IPS DF 19.7 (cell line): ENCODE data around the gene MICAL2.

Experiments used
- DNase-seq: peaks from one replicate; pipeline ENCODE4 v3.0.0-alpha.2; 2013; ENCODE audit warnings: low read depth, low spot score

Gene MICAL2

GRCh38 chr11:12117200-12117599 is 6.8 kb downstream of the MICAL2 start:
- no peak for DNase-seq

DNA sequence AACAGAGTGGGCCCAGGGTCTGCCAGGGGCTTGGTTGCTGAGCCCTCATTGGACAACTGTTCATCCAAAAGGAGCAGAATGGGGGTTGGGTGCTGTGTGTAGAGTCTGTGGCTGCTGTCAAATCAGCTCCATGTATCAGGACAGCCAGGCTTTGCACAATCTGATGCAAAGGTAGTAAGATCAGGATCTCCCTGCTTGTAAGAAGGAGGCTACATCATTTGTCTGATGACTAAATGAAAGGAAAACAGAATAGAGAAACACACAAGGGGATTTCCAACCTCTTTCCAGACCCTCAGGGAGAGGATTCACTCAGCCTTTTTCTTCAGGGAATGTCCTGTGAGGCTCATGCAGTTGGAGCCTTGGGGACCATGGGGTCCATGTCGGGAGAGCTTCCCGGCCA is 7.2 kb downstream of the MICAL2 start:
- DNase-seq, result no peak

- DNase-seq, result no peak
Observed at GRCh38 chr11:12118949-12119348, 8.6 kb downstream of the MICAL2 start.

DNA sequence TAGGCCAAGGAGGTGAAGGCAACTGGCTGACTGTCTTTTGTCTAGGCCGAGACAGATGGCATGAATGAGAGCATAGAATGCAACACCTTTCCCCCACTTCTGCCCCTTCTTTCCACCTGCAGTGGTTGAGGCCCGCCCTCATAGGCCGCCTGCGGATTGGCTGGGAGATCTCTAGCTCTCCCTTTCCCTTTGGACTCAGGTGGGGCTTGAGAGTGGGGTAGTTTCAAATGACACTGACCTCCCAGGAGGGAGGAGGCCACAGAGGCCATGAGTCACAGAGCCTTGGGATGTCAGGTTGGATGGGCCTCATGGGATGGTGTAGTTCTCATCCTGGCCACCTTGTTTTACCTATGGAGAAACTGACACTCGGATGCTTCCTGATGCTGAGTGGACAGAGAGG is 9.1 kb downstream of the MICAL2 start:
- DNase-seq, result no peak

- DNase-seq, result no peak
Observed at GRCh38 chr11:12120031-12121008, 9.9 kb downstream of the MICAL2 start.

GRCh38 chr11:12121011-12121410 is 10.6 kb downstream of the MICAL2 start:
- DNase-seq, result no peak

DNA sequence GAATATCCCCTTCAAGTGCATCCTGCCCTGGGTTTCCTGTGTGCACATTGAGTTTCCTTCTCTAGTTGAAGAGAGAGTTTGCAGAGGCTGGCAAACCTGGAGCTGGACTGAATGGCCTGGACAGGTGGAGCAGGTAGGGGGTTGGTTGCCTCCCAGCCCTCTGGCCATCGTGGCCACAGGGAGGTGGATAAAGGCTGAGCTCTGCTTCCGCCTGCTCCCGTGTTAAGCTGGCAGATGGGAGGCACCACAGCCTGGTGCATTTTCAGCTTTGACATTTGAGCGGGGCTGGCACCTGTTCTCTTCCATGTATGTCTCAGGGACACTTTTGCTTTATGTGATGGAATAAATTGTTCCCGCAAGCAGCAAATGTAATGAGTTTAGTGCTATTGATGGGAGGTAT is 11.1 kb downstream of the MICAL2 start:
- no peak for DNase-seq

- DNase-seq, result no peak
Observed at GRCh38 chr11:12122083-12122482, 11.7 kb downstream of the MICAL2 start.

- DNase-seq, result no peak
Observed at GRCh38 chr11:12123273-12123672, 12.9 kb downstream of the MICAL2 start.

DNA sequence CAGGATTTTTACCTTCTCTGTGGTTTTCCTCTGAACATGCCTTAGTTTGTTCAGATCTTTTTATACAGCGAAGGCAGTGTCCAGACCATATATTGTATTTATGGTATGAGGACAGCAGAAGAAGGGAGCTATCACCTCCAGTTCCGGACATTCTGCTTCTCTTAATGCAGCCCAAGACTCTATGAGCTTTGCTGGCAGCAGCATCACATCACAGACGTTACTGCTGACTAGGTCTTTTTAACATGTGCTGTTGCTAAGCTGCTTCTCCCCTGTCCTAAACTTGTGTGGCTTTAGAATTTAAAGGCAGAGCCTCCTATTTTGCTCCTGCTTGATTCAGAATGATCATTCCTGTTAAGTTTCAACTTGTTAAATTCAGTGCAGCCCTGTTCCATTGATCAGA is 13.4 kb downstream of the MICAL2 start:
- no peak for DNase-seq

- no peak for DNase-seq
Observed at GRCh38 chr11:12124306-12124705, 13.9 kb downstream of the MICAL2 start.

- DNase-seq, result no peak
Observed at GRCh38 chr11:12125609-12126149, 15.3 kb downstream of the MICAL2 start.

- no peak for DNase-seq
Observed at GRCh38 chr11:12126344-12127019, 16.1 kb downstream of the MICAL2 start.

- DNase-seq, result no peak
Observed at GRCh38 chr11:12127206-12127898, 17.0 kb downstream of the MICAL2 start.

GRCh38 chr11:12128301-12128751 is 17.9 kb downstream of the MICAL2 start:
- DNase-seq, result no peak

DNA sequence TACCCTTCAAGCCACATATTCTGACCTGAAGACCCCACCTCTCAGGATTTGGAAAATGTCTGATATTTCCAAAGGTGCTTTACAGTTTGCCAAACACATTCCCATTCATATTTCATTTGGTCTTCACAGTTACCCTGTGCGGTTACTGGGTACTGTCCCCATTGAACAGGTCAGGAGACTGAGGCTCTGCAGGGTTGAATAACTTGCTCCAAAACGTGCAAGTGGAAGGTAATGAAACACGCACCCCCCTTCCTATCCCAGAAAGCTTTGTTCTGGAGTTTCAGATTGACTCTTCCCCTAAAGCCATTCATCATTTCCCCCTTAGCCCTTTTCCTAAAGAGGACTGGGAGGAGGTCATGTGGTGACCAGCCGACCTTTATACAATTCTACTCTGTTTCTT is 18.8 kb downstream of the MICAL2 start:
- no peak for DNase-seq

GRCh38 chr11:12130180-12130980 is 20.0 kb downstream of the MICAL2 start:
- no peak for DNase-seq

DNA sequence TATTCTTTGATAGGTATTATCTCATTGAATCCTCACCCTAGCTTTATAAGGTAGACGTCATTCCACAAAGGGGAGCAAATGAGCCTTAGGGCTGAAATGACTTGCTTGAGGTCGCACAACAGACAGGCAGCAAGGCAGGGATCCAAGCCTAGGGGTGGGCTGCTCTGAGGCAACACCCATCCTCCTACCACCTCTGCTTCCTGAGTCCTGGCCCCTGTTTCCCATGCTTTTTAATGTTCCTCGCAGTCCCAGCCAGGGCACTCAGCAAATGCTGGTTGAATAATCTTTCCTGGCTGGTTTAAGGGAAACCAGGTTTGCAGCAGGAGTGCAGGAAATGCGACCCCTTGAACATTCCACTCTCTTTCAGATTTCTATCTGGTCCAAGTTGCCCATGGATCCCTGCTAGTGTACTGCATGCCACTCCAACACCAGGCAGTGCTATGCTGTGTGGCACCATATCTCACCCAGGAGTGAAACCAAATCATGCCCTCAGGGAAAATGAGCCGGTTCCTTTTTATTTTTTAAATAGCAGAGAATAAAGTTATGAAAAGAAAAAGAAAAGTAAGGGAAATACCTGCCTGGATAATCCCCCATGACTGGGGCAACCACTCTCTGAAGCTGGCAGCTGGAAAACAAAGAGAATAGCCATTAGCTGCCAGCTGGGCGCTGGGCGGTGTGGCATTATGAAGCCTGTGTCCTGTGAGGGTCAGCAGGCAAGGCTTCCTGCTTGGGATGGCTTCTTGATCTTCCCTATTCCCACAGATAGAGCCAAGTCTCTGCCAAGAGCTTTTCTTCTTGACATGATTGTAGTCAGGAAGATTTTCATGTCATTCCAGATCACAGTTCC is 21.8 kb downstream of the MICAL2 start:
- DNase-seq, result no peak

DNA sequence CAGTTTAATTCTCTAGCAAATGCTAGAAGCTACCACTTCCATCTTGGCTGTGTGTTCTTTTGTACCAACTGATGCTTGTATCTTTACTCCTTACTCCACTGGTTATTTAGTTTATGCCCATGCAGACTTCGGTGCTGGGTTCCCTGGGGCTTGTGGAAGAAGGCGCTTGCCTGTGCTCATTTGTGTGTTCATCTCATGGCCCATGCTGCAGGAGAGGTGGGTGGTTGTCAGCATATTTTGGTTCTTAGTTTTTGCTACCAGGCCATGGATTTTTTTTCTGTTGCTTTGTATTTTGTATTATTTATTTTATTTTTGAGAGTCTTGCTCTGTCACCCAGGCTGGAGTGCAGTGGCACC is 22.4 kb downstream of the MICAL2 start:
- DNase-seq, result no peak

GRCh38 chr11:12133547-12134235 is 23.3 kb downstream of the MICAL2 start:
- DNase-seq, result no peak
